VCaP (cell line): ENCODE measurements around the gene RPL31.

Experiments used
- H3K27ac ChIP-seq: fragments of 450-650 bp; 2 replicates; pipeline ENCODE4 v1.5.1; 2017
- TF ChIP-seq, protein P1 (sequence below): fragments of 450-650 bp; conservative IDR thresholded peaks from 2 replicates; pipeline ENCODE4 v1.5.1; 2017; ENCODE audit warnings: mild to moderate bottlenecking, moderate library complexity

The RPL31 gene

DNA sequence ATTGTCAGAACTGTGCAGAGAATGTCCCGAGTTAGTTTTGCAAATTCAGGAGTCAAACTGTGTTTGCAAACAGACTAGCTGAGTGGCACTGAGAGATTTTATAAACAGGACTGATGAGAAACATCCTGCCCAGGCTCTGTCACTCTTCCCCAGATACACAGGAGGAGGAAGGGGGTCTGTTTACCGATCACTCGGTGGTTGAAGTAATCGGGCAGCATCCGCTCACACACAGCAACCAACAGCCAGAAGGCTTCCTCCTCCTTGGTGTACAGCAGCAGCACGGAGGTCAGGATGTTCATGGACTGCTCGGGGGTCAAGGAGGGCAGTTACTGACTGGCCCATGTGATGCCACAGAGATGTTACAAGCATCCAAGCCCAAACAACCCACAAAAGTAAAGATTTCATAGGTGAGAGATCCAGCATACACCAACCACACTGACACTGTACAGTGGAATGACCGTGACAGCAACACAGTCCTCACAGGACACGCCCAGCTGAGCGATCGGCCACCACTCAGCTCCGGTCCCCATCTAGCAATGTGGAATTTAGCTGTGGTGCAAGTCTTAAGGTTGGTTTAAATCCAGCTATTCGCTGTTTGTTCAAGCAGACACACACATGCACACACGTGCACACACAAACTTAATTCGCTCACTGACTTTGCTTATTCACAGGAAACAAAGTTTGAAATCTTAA is 30.1 kb downstream of the RPL31 start:
- TF ChIP-seq, protein P1, sequence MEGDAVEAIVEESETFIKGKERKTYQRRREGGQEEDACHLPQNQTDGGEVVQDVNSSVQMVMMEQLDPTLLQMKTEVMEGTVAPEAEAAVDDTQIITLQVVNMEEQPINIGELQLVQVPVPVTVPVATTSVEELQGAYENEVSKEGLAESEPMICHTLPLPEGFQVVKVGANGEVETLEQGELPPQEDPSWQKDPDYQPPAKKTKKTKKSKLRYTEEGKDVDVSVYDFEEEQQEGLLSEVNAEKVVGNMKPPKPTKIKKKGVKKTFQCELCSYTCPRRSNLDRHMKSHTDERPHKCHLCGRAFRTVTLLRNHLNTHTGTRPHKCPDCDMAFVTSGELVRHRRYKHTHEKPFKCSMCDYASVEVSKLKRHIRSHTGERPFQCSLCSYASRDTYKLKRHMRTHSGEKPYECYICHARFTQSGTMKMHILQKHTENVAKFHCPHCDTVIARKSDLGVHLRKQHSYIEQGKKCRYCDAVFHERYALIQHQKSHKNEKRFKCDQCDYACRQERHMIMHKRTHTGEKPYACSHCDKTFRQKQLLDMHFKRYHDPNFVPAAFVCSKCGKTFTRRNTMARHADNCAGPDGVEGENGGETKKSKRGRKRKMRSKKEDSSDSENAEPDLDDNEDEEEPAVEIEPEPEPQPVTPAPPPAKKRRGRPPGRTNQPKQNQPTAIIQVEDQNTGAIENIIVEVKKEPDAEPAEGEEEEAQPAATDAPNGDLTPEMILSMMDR = no peak
- no peak overlapping the region for H3K27ac ChIP-seq

DNA sequence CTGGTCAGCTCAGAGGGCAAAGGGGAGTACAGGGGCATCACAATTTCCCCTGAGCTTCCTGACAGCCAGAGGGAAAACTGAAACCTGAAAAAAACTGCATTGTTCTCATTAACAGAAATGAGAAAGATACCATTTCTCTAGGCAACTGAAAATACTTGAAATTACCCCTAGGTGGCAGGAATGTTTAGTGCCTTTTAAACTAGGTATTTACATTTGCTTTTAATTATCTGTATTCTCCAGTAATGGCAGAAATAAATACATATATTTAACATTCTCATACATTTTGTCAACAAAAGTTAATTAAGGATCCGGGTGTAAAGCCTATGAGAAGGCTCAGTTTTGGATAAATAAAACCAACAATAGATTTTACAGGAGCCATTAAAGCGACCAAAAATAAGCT is 34.5 kb downstream of the RPL31 start:
- H3K27ac ChIP-seq = peak overlapping the region; percentile 36
- TF ChIP-seq, protein P1 = peak; percentile 83

DNA sequence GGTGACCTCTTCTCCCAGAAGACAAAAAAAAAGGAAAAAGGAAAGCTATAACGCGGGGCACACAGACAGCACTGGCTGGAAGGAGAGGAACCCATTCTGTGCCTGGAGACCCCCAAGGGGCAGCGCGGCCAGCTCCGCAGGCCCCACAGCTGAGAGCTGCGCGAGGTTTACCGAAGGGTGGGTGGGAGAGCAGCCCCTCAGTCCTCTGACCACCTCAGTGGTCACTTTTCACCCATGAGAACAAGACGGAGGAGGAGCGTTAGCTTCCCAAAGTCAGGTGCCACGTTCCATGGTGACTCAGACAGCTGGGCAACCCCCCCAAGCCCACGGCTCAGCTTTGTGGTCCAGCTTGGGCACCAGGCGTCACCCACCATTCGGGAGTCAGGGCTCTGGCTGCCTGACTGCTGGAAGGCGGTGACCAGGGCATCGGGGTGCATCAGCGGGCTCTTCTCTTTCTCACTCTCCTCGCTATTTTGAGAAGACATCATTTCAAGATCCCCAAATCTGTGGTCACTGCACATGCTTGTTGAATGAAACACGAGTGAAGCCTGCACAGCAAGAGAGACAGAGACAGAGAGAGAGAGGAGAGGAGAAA is 35.2 kb downstream of the RPL31 start:
- peak overlapping the region; percentile 36 for H3K27ac ChIP-seq
- TF ChIP-seq, protein P1 = no peak

DNA sequence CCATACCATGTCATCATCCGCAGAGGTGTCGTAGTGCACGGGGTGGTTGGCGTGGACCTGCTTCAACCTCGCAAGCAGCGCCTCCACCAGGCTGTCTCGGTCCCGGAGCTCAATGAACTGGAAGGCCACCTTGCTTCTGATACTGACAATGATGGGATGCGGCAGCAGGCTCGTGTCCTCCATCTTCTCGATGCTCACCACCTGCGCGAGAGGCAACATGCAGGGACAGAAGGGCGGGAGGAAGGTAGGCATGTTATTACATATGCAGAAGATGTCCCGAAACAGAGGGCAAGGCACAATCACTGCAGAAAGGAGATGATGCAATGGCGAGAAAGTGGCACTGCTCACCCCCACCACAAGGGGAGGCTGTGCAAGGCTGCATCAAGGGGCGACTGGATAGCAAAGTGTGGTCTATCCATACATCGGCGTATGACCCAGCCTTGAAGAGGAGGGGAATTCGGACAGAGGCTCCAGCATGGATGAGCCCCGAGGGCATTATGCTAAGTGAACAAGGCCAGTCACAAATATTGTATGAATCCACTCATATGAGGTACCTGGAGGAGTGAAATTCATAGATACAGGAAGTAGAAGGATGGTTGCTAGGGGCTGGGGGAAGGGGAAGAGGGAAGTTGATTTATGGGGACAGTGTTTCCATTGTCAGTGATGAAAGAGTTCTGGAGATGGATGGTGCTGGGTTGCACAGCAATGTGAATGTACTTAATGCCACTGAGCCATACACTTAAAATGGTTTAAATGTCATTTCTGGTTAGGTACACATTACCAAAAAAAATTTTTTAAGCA is 36.6 kb downstream of the RPL31 start:
- TF ChIP-seq, protein P1 = peak; percentile 70
- H3K27ac ChIP-seq = 0 out of 2 replicates have a peak overlapping the region, but pooled peaks have one; percentile 8

DNA sequence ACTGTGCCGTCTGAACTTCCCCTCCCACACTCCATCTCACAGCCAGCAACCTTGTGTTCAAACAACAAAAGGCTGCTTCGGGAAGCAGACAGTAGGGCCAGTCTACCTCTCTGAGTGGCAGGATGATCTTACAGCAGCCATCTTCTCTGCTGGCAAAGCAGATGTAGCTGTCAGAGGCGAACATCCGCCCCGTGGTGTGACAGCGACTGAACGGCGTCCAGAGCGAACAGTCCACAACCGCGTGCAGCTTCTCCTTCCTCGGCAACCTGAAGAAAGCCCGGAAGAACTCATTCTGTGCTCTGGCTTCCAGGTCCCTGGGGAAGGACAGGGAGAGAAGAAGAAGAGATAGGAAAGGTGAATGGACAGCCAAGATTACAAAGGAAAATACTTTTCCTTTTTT is 38.0 kb downstream of the RPL31 start:
- TF ChIP-seq, protein P1 = no peak
- H3K27ac ChIP-seq = no peak overlapping the region

DNA sequence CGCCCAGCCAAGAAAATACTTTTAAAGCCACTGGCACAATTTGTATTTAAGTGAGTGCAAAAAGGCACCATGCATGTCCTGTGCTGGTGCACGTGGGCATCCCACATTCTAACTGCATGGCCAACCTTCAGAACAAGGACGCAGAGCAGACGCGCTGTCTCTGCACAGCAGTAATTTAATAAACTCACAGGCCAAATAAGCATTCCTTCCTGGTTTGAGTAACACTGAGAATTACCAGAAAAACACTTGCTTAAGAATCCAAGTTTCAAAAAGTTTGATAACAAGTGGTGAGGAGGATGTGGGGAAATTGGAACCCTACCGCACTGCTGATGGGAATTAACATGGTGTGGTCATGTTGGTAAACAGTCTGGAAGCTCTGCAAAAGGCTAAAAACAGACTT is 38.7 kb downstream of the RPL31 start:
- TF ChIP-seq, protein P1 = no peak
- no peak overlapping the region for H3K27ac ChIP-seq

DNA sequence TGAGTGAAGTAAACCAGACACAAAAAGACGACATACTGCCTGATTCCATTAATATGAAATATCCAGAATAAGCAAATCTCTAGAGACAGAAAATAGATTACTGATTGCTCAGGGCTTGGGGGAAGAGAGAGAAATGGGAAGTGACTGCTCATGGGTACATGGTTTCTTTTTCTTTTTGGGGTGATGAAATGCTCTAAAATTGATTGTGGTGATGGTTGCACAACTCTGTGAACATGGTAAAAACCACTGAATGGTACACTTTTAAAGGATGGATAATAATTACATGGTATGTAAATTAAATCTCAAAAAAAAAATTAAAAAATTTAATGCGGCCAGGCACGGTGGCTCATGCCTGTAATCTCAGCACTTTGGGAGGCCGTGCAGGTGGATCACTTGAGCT is 39.3 kb downstream of the RPL31 start:
- TF ChIP-seq, protein P1 = no peak

More for the DNA sequence above, 39.3 kb downstream of the RPL31 start:
- no peak overlapping the region for H3K27ac ChIP-seq
